Fibroblast of the aortic adventitia (primary cell): ENCODE data around the gene MLH1. TPM values are rescaled to one million over a fixed set of nuclear protein-coding genes. Genes with fewer than 3 reads are reported as not detected.

ENCODE experiments used
- DNase-seq: peaks from one replicate; pipeline ENCODE4 v3.0.0-alpha.2; 2010; ENCODE audit warnings: low read depth
- H3K4me3 ChIP-seq: 2 replicates; pipeline ENCODE4 v1.5.1; 2011; ENCODE audit warnings: low read depth, mild to moderate bottlenecking, control low read depth, low read length, moderate library complexity
- total RNA-seq: library from RNA; depleted of rRNA; stranded (reverse); fragments of >200 nt; gene quantifications from 2 replicates; pipeline ENCODE4 v1.2.3, GENCODE V29; 2012; ENCODE audit warnings: low replicate concordance
- TF ChIP-seq, protein P1 (sequence below): IDR thresholded peaks from 2 replicates; pipeline ENCODE4 v1.5.1; 2011; ENCODE audit warnings: mild to moderate bottlenecking, low read length, control low read depth, inconsistent platforms; ENCODE audit not compliant: insufficient read depth

MLH1 gene
- total RNA-seq, 1 donor: 56.5 TPM

DNA sequence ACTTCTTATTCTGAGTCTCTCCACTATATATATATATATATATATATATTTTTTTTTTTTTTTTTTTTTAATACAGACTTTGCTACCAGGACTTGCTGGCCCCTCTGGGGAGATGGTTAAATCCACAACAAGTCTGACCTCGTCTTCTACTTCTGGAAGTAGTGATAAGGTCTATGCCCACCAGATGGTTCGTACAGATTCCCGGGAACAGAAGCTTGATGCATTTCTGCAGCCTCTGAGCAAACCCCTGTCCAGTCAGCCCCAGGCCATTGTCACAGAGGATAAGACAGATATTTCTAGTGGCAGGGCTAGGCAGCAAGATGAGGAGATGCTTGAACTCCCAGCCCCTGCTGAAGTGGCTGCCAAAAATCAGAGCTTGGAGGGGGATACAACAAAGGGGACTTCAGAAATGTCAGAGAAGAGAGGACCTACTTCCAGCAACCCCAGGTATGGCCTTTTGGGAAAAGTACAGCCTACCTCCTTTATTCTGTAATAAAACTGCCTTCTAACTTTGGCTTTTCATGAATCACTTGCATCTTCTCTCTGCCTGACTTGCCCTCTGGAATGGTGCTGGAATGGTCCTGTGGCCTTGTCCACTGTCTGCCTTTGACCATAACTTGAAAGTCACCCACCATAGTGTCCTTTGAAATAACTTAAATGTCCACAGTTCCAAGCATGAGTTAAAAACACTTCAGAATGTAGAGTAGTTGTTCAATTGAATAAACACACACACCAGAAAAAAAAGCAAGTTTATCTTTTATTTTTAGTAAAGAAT lies 32.4 kb downstream of the MLH1 start:
- H3K4me3 ChIP-seq: no peak overlapping the region
- TF ChIP-seq, protein P1, sequence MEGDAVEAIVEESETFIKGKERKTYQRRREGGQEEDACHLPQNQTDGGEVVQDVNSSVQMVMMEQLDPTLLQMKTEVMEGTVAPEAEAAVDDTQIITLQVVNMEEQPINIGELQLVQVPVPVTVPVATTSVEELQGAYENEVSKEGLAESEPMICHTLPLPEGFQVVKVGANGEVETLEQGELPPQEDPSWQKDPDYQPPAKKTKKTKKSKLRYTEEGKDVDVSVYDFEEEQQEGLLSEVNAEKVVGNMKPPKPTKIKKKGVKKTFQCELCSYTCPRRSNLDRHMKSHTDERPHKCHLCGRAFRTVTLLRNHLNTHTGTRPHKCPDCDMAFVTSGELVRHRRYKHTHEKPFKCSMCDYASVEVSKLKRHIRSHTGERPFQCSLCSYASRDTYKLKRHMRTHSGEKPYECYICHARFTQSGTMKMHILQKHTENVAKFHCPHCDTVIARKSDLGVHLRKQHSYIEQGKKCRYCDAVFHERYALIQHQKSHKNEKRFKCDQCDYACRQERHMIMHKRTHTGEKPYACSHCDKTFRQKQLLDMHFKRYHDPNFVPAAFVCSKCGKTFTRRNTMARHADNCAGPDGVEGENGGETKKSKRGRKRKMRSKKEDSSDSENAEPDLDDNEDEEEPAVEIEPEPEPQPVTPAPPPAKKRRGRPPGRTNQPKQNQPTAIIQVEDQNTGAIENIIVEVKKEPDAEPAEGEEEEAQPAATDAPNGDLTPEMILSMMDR: no peak
- DNase-seq: no peak

DNA sequence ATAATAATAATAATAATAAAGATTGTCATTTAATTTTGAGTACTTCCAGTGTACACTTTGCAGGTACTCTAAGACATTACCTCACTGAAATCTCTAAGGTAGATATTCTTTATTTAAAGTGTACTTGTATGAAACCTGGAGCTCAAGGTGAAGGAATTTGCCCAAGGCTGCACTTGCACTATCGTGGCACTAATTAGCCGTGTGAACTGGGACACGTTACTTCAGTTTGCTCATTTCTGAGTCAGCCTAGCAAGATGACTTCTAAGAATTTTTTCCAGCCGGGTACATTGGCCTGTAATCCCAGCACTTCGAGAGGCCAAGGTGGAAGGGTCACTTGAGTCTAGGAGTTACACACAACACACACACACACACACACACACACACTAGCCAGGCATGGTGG lies 33.5 kb downstream of the MLH1 start:
- no peak overlapping the region for H3K4me3 ChIP-seq
- DNase-seq: no peak
- TF ChIP-seq, protein P1: no peak

DNA sequence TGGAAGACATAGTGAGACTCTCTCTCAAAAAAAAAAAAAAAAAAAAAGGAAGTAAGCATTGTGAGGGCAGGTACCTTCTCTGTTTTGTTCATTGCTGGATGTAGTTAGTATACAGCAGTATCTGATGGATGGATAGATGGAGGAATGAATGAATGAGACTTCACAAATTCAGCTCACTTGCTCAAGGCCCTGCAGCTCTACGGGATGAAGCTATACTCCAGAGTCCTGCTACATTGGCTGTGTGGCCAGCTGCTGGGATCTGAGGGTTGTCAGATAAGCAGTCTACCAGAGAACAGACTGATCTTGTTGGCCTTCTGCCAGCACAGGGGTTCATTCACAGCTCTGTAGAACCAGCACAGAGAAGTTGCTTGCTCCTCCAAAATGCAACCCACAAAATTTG lies 35.0 kb downstream of the MLH1 start:
- no peak for DNase-seq
- H3K4me3 ChIP-seq: no peak overlapping the region
- TF ChIP-seq, protein P1: no peak

DNA sequence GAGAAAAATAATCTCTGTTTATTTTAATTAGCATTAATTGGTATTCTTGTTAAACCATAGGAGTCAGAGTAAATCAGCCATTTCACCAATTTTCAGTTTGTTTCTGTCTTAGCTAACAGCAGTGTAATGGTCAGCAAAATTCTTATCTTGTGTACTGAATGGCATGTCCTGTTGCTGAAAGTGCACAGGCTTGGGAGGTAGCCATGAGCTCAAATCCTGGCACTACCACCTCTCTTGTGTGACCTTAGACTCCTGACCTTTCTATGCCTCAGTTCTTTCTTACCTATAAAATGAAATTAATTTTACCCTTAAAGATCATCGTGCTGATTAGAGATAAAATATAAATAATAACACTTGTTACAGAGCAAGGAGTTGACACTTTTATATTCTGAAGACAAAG lies 35.8 kb downstream of the MLH1 start:
- TF ChIP-seq, protein P1: no peak
- H3K4me3 ChIP-seq: no peak overlapping the region
- DNase-seq: no peak

DNA sequence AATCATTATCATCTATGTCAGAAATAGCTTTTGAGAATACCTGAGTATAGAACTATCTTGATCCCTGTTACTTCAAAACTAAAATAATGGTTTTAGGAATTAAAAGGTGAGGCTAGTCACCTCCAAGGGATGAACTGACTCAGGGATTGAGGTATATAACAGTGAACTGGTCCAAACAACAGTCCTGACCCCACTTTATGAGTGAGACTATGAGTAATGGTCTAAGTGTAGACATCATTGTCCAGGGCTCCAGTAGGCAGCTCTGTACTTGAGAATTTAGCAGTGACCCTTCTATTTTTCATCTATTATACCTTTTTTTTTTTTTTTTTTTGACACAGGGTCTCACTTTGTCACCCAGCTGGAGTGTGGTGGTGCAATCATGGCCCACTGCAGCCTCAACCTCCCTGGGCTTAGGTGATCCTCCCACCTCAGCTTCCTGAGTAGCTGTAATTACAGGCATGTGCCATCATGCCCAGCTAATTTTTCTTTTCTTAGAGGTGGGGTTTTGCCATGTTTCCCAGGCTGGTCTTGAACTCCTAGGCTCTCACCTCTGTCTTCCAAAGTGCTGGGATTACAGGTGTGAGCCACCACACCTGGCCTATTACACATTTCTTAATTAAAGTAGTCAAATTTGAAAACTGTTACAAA lies 36.3 kb downstream of the MLH1 start:
- no peak for DNase-seq
- TF ChIP-seq, protein P1: no peak
- no peak overlapping the region for H3K4me3 ChIP-seq

DNA sequence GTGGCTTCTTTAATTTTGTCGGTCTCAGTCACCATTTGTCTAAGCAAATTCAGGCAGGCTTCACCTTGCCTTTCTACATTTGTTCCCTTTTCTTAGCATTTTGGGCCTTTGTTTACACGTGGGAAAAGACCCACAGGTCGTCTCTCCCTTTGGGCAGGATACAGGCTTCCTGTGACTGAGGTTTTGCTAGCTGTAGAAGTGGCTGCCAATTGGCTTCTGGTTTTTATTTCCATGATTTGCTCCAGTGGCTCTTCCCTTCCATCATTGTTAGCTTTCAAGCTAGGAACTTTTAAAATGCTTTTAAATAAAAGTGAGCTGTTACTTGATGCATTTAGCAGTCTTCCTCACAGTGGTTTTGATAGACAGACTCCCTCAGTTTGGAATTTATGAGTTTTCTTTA lies 37.3 kb downstream of the MLH1 start:
- H3K4me3 ChIP-seq: no peak overlapping the region
- TF ChIP-seq, protein P1: no peak
- DNase-seq: no peak
